Measurements from ENCODE around the gene KRTAP27-1. TPM values are rescaled to one million over a fixed set of nuclear protein-coding genes. Genes with fewer than 3 reads are reported as not detected.

Gene KRTAP27-1
- polyA plus RNA-seq, 2 of the 4 experiments (the other 2 are of a cell fraction), result not detected

DNA sequence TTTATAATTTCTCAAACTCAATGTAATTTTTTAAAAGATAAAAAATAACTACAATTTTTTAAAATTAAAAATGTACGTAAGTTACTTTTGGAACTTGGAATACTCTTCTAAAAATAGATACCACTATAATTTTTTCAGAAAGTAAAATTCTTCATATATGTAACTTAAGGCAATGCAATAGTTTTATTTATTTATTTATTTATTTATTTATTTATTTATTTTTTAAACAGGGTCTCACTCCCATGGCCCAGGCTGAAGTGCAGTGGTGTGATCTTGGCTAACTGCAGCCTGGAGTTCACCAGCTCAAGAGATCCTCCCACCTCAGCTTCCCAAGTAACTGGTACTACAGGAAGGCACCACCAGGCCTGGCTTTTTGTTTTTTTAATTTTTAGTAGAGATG is 14.0 kb upstream of the KRTAP27-1 start:
- 41% methylated on average over 1 of the region's 1 CpG for WGBS (ENCODE audit: missing lambda C conversion rate)
- ChIA-PET CTCF (no interaction called here), POLR2A (no interaction called here)
- Histone ChIP-seq H3K4me1 (no peaks in the 10 kb centered on the region), H3K27ac (no peak overlapping the region), H3K4me2 (no peak overlapping the region), H3K9me3 (no peaks in the 10 kb centered on the region), H3K4me3 (no peak overlapping the region)
- TF ChIP-seq, protein P1, sequence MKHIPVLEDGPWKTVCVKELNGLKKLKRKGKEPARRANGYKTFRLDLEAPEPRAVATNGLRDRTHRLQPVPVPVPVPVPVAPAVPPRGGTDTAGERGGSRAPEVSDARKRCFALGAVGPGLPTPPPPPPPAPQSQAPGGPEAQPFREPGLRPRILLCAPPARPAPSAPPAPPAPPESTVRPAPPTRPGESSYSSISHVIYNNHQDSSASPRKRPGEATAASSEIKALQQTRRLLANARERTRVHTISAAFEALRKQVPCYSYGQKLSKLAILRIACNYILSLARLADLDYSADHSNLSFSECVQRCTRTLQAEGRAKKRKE (CRISPR knock-in tag; IDR thresholded peaks at IDR 0.05; ENCODE audit: low read depth), result no peak
- no peak for TF ChIP-seq EHF (CRISPR knock-in tag; IDR thresholded peaks at IDR 0.05)
- no peak for TF ChIP-seq SREBF2 (IDR thresholded peaks at IDR 0.05)
- TF ChIP-seq FOSL2 (IDR thresholded peaks at IDR 0.05), result no peak
- no peak for TF ChIP-seq FOSL2 (CRISPR knock-in tag; IDR thresholded peaks at IDR 0.05)
- no peak; the same call in 1 of the 2 replicates for TF ChIP-seq ZC3H11A (IDR thresholded peaks at IDR 0.05)
- TF ChIP-seq, protein P2, sequence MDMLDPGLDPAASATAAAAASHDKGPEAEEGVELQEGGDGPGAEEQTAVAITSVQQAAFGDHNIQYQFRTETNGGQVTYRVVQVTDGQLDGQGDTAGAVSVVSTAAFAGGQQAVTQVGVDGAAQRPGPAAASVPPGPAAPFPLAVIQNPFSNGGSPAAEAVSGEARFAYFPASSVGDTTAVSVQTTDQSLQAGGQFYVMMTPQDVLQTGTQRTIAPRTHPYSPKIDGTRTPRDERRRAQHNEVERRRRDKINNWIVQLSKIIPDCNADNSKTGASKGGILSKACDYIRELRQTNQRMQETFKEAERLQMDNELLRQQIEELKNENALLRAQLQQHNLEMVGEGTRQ (IDR thresholded peaks at IDR 0.05), result no peak
- TF ChIP-seq, protein P3, sequence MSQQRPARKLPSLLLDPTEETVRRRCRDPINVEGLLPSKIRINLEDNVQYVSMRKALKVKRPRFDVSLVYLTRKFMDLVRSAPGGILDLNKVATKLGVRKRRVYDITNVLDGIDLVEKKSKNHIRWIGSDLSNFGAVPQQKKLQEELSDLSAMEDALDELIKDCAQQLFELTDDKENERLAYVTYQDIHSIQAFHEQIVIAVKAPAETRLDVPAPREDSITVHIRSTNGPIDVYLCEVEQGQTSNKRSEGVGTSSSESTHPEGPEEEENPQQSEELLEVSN (IDR thresholded peaks at IDR 0.05; ENCODE audit: borderline replicate concordance, low read depth), result no peak
- no peak for TF ChIP-seq HOXA7 (CRISPR knock-in tag; IDR thresholded peaks at IDR 0.05)
- TF ChIP-seq NR3C1 (IDR thresholded peaks at IDR 0.05), result no peak
- TF ChIP-seq RFX5 (IDR thresholded peaks at IDR 0.05), result no peak
- TF ChIP-seq KDM1A (IDR thresholded peaks at IDR 0.05; ENCODE audit: low read depth), result no peak
- no peak for DNase-seq (ENCODE audit: low read depth in 1 of 2, low spot score in 1 of 2)
- ATAC-seq, result no peak
- no peak for FAIRE-seq

DNA sequence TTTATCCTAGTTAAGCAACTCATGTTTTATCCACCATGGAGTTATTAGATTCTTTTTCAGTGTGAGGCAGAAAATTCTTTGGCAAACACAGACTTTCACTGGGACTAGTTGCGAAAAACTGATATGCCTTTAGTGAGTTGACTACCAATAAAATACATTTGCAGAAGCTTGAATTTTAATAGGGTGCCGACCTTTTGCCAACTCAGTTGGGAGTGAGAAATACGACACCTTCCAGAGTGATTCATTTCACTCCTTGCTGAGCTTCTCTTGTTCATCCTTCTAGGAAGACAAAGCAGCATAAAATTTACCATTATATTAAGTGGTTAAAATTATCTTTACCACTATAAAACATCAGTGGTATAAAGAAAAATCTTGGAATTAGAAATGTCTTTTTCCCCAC is 12.1 kb upstream of the KRTAP27-1 start:
- Histone ChIP-seq H3K9me3 (no peaks in the 10 kb centered on the region), H3K27ac (no peak overlapping the region), H3K4me1 (no peaks in the 10 kb centered on the region), H3K4me2 (no peak overlapping the region), H3K4me3 (no peak overlapping the region)
- TF ChIP-seq, protein P4, sequence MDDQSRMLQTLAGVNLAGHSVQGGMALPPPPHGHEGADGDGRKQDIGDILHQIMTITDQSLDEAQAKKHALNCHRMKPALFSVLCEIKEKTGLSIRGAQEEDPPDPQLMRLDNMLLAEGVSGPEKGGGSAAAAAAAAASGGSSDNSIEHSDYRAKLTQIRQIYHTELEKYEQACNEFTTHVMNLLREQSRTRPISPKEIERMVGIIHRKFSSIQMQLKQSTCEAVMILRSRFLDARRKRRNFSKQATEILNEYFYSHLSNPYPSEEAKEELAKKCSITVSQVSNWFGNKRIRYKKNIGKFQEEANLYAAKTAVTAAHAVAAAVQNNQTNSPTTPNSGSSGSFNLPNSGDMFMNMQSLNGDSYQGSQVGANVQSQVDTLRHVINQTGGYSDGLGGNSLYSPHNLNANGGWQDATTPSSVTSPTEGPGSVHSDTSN (IDR thresholded peaks at IDR 0.05), result no peak
- TF ChIP-seq, protein P5, sequence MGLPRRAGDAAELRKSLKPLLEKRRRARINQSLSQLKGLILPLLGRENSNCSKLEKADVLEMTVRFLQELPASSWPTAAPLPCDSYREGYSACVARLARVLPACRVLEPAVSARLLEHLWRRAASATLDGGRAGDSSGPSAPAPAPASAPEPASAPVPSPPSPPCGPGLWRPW (IDR thresholded peaks at IDR 0.05), result no peak
- no peak for TF ChIP-seq MAZ (IDR thresholded peaks at IDR 0.05; ENCODE audit: borderline replicate concordance, low read depth, low read length)
- no peak for TF ChIP-seq CBX8 (IDR thresholded peaks at IDR 0.05)
- TF ChIP-seq CHD4 (IDR thresholded peaks at IDR 0.05; ENCODE audit: borderline replicate concordance), result no peak
- TF ChIP-seq ZNF302 (CRISPR knock-in tag; IDR thresholded peaks at IDR 0.05), result no peak
- TF ChIP-seq MYC (IDR thresholded peaks at IDR 0.05; ENCODE audit: borderline replicate concordance, low read length), result no peak
- no peak for TF ChIP-seq RNF2 (IDR thresholded peaks at IDR 0.05; ENCODE audit: borderline replicate concordance, low read depth)
- TF ChIP-seq, protein P6, sequence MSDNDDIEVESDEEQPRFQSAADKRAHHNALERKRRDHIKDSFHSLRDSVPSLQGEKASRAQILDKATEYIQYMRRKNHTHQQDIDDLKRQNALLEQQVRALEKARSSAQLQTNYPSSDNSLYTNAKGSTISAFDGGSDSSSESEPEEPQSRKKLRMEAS (IDR thresholded peaks at IDR 0.05), result no peak
- TF ChIP-seq, protein P1 (CRISPR knock-in tag; IDR thresholded peaks at IDR 0.05; ENCODE audit: low read depth), result no peak
- TF ChIP-seq JUN (IDR thresholded peaks at IDR 0.05), result no peak
- no peak for TF ChIP-seq NR3C1 (IDR thresholded peaks at IDR 0.05)
- no peak for TF ChIP-seq CHD2 (IDR thresholded peaks at IDR 0.05; ENCODE audit: low read length, partially characterized antibody)
- TF ChIP-seq EHF (CRISPR knock-in tag; IDR thresholded peaks at IDR 0.05), result no peak
- TF ChIP-seq HDAC2 (IDR thresholded peaks at IDR 0.05), result no peak
- FAIRE-seq (no peak), ATAC-seq (no peak), DNase-seq (ENCODE audit: low read depth in 1 of 2, low spot score in 1 of 2) (no peak)
- WGBS (ENCODE audit: missing lambda C conversion rate), result 3% methylated on average over 3 of the region's 3 CpGs
- ChIA-PET POLR2A (no interaction called here), CTCF (no interaction called here)

Measured in A549 (cell line).